Psoas muscle (tissue), 8 donors: ENCODE measurements around the gene PTPRO. TPM values are rescaled to one million over a fixed set of nuclear protein-coding genes. Genes with fewer than 3 reads are reported as not detected.
A peak's percentile ranks its signal among the peaks of the same experiment; 100 is the strongest.

ENCODE experiments used
- ATAC-seq, 4 donors: fragments of 200-7000 bp; cut with Tn5 transposase; one replicate each; pipeline ENCODE4 v1.9.1; 2020; ENCODE audit warnings: moderate library complexity in 3 of 4, mild to moderate bottlenecking in 2 of 4
- DNase-seq, 2 donors: peaks; one replicate each; pipeline ENCODE4 v3.0.0-alpha.2; 2020
- H3K27ac ChIP-seq: fragments of 200-600 bp; one replicate; pipeline ENCODE4 v1.8.0; 2022
- H3K27me3 ChIP-seq, 3 donors: fragments of 200-600 bp in 1 of 3; one replicate each; pipeline versions ENCODE4 v1.6.1 to v1.8.0; 2013 to 2022; ENCODE audit warnings: low read length in 2 of 3, mild to moderate bottlenecking in 2 of 3, moderate library complexity in 1 of 3; ENCODE audit not compliant: insufficient read depth in 3 of 3
- H3K36me3 ChIP-seq, 2 donors: fragments of 200-600 bp in 1 of 2; one replicate each; pipeline versions ENCODE4 v1.6.1 to v1.8.0; 2013 to 2022; ENCODE audit warnings: low read depth in 1 of 2, mild to moderate bottlenecking in 1 of 2, moderate library complexity in 1 of 2; ENCODE audit not compliant: insufficient read depth in 1 of 2
- H3K4me1 ChIP-seq: fragments of 200-600 bp; one replicate; pipeline ENCODE4 v1.8.0; 2022
- H3K4me3 ChIP-seq: fragments of 200-600 bp; one replicate; pipeline ENCODE4 v1.8.0; 2022; ENCODE audit warnings: mild to moderate bottlenecking
- H3K9me3 ChIP-seq: fragments of 200-600 bp; one replicate; pipeline ENCODE4 v1.8.0; 2022
- WGBS, 3 donors: extraction: QIAGEN DNeasy Blood & Tissue Kit; methylation state at CpG; one replicate each; pipeline versions ENCODE4 v1.1.6 to v1.1.7; 2013; 5-methylcytosine and 5-hydroxymethylcytosine counted together
- intact Hi-C, 2 donors: fragments of 100-400 bp; cut with DNase I; formaldehyde crosslinking; loops; one replicate each; pipeline versions ENCODE4 v1.11.0 to v1.14.2; 2022
- long read RNA-seq, 2 donors: library from polyadenylated mRNA; unstranded; transcript quantifications; one replicate each; pipeline ENCODE4 v2.0.0, GENCODE V29; 2021
- polyA plus RNA-seq, 3 donors: library from polyadenylated mRNA; stranded (reverse); fragments of 200-250 nt; gene quantifications; one replicate each; pipeline ENCODE4 v1.2.3, GENCODE V29; 2013
- total RNA-seq, 4 donors: library from RNA; stranded (reverse); fragmentation: NEBNext Ultra II Directional in 2 of 4; extraction: Animal tissue kit (Norgen Biotek cat#: 25700) in 2 of 4; gene quantifications; one replicate each; pipeline versions ENCODE4 v1.2.1 to v1.2.4, GENCODE V29; 2021 to 2023
- TF ChIP-seq, protein P1 (sequence below): fragments of 200-600 bp; IDR thresholded peaks from one replicate; pipeline ENCODE4 v1.8.0; 2022; ENCODE audit warnings: antibody characterized with exemption
- donor health status: healthy with polysubstance abuse.
- donor health status: DM: no; HTN: no; CAD: no; lungs with moderate emphysema.
- donor health status: Bipolar disorder and iron deficiency.
- donor health status: healthy.
- donor health status: DM: yes; HTN: yes; CAD: no.
- donor health status: DM: no; HTN: no; CAD: no.
- donor health status: DM: no; HTN: no; CAD: no.
- donor health status: DM: yes; HTN: yes; CAD: no.

PTPRO gene
- total RNA-seq, result 1 to 10 TPM in 1 of 4 donors, under 1 TPM in 3; 0.23 to 2.3 (median 0.75) TPM
- polyA plus RNA-seq, result under 1 TPM; 0.21 to 0.45 (median 0.29) TPM
- long read RNA-seq, donor 1, result 0 reads
- long read RNA-seq, donor 2, result 0 reads

DNA sequence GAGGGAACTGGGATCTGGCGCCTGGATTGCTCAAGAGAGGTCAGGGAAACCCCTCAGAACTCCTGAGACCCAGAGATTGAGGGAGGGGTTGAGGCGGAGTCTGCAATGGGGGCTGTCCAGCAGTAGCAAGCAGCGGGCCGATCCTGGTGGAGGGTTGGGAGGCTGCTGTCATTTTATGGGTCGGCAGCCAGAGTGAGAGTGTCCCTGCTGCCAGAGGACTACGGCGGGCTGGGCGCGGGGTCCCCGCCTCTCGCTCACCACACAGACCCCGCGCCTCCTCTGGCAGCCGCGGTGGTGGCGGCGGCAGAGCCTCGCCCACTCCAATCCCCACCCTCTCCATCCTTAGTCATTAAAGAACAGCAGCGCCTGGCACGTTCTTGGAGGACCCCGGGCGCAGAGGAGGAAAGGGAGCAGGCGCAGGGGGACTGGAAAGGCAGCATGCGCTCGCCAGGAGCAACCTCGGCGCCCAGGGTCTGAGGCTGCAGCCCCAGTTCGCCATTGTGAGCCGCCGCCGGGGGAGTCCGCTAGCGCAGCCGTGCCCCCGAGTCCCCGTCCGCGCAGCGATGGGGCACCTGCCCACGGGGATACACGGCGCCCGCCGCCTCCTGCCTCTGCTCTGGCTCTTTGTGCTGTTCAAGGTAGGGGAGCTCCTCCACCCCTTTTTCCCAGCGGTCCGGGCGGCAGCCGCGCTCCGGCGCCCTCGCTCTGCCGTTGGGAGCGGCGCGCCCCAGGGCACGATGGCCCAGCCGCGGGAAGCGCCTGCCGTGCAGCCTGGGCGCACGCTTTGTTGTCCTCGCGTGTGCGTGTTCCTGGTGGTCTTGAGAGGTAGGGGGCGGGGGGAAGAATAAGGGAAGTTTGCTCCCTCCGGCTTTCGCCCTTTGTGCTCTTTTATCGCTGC lies at the start of gene PTPRO:
TSS of gene PTPRO (plus strand) at position 345 of the 898 bp plus-strand sequence.
- peak in 3 of 4 donors; percentile 44 to 68 (median 63) for ATAC-seq
- DNase-seq, result peak; percentile 17 to 54
- intact Hi-C loops, result no loop called here
- Histone ChIP-seq H3K27ac (no peak within 1 kb of the TSS), H3K4me3 (peak within 1 kb of the TSS; percentile 64), H3K9me3 (no peaks in the 10 kb centered on the region), H3K27me3 (peaks cover 2 to 32% (median 5%) of the 10 kb centered on the region in 3 donors), H3K4me1 (no peaks in the 10 kb centered on the region), H3K36me3 (no peaks in the 10 kb centered on the region)
- WGBS, 3 donors, result 1% methylated on average over 67 to 70 of the region's 70 CpGs
- TF ChIP-seq, protein P1, sequence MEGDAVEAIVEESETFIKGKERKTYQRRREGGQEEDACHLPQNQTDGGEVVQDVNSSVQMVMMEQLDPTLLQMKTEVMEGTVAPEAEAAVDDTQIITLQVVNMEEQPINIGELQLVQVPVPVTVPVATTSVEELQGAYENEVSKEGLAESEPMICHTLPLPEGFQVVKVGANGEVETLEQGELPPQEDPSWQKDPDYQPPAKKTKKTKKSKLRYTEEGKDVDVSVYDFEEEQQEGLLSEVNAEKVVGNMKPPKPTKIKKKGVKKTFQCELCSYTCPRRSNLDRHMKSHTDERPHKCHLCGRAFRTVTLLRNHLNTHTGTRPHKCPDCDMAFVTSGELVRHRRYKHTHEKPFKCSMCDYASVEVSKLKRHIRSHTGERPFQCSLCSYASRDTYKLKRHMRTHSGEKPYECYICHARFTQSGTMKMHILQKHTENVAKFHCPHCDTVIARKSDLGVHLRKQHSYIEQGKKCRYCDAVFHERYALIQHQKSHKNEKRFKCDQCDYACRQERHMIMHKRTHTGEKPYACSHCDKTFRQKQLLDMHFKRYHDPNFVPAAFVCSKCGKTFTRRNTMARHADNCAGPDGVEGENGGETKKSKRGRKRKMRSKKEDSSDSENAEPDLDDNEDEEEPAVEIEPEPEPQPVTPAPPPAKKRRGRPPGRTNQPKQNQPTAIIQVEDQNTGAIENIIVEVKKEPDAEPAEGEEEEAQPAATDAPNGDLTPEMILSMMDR, result no peak

DNA sequence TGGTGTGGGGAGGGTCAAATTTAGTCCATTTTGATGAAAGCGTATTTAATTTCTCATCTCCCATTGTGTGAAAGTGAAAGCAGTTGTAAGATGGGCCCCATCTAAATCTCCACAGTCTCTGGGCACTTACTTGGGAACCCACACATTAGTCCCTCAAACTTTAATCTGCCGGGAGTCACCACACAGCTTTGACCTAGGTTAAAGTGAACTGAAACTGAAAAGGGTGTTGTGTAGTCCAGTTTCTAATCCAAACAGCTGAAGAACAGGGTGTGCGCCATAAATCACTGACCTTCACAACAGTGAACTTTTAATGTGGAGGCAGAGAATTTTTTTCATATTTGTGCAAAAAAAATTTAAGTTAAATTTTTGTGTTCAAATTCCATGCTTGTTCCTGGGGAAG lies 48.4 kb upstream of the PTPRO start:
- ATAC-seq (no peak), DNase-seq (no peak)
- Histone ChIP-seq H3K27ac (no peak overlapping the region), H3K4me1 (peaks cover 2% of the 10 kb centered on the region), H3K9me3 (no peaks in the 10 kb centered on the region), H3K36me3 (no peaks in the 10 kb centered on the region), H3K4me3 (no peak overlapping the region), H3K27me3 (no peaks in the 10 kb centered on the region)
- 54 to 73% (median 55%) methylated on average over 3 of the region's 3 CpGs for WGBS, 3 donors
- TF ChIP-seq, protein P1, result no peak
- intact Hi-C loops, result loop anchor here in 1 of 2 donors (2.0 to 10.0 kb wide), 3 partner anchors 47 to 603 kb away; partner anchors contain the start of gene ART4

DNA sequence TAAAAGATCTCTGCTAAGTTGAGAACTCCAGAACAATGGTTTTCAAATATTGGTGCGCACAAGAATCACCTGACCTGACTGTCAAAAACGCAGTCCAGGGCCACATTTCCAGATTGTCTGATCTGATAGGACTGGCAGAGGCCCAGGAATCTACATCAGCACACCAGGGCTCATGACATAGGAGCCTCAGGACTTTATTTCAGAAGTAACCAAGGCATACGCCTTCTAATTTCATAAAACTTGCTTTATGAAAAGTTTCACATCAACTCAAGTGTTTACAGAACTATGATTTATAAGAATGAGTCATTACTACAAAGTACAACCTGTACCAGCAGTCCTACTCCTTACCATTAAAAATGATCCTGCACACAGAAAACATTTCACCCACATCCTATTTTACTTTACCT lies 47.7 kb upstream of the PTPRO start:
- 65 to 81% (median 68%) methylated on average over 3 of the region's 3 CpGs for WGBS, 3 donors
- H3K27ac ChIP-seq, result no peak overlapping the region

DNA sequence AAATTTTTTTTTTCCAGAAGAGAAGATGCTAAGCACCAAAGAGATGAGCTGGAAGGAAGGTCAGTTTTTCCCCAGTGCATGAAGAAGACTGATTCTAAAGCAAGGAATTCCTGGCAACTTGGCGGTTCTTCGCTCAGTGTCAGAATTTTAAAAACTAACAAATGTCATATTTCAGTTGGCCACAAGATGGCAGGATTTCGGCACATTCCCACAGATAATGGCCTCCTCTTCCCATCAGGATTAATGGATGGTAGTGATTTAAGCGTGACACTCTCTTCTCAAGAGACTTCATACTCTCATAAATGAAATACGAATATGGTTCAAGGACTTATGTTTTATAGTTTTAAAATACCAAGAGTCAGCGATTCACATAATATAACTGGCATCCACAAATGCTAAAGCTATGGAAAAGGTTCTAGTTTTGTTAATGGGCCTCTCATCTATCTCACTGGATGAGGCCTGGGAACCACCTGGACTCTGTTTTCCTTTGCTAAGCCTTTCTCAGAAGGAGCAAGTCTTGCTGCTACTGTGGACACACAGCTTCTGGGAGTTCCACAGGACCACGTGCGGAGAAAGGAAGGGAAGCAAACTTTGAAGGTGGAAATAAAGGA lies 46.1 kb upstream of the PTPRO start:
- TF ChIP-seq, protein P1, result peak; percentile 79
- H3K4me3 ChIP-seq, result no peak overlapping the region
- WGBS, 3 donors, result 31 to 38% (median 34%) methylated on average over 8 of the region's 8 CpGs
- no peaks in the 10 kb centered on the region for H3K36me3 ChIP-seq
- ATAC-seq, result peak in 3 of 4 donors; percentile 29 to 66 (median 35)
- no peaks in the 10 kb centered on the region for H3K9me3 ChIP-seq
- H3K4me1 ChIP-seq, result peaks cover 13% of the 10 kb centered on the region
- no peaks in the 10 kb centered on the region for H3K27me3 ChIP-seq
- intact Hi-C loops, result loop anchor here (2.0 to 10.0 kb wide), 6 partner anchors 246 to 581 kb away; partner anchors contain the start of gene ART4 (in 1 of the 2)
- H3K27ac ChIP-seq, result no peak overlapping the region
- DNase-seq, result no peak

More for the DNA sequence above, 47.7 kb upstream of the PTPRO start:
- H3K36me3 ChIP-seq, result no peaks in the 10 kb centered on the region
- TF ChIP-seq, protein P1, result no peak
- no peaks in the 10 kb centered on the region for H3K9me3 ChIP-seq
- intact Hi-C loops, result loop anchor here in 1 of 2 donors (5.0 to 10.0 kb wide), 2 partner anchors 430 to 603 kb away; partner anchors contain the start of gene ART4
- no peaks in the 10 kb centered on the region for H3K27me3 ChIP-seq
- no peak overlapping the region for H3K4me3 ChIP-seq
- peaks cover 9% of the 10 kb centered on the region for H3K4me1 ChIP-seq
- DNase-seq (no peak), ATAC-seq (no peak)
